ENCODE measurements around the gene ISOC2. TPM values are rescaled to one million over a fixed set of nuclear protein-coding genes. Genes with fewer than 3 reads are reported as not detected.

The ISOC2 gene
- total and polyA plus RNA-seq, 4 donors: 34.9 to 85.0 (median 65.9) TPM

DNA sequence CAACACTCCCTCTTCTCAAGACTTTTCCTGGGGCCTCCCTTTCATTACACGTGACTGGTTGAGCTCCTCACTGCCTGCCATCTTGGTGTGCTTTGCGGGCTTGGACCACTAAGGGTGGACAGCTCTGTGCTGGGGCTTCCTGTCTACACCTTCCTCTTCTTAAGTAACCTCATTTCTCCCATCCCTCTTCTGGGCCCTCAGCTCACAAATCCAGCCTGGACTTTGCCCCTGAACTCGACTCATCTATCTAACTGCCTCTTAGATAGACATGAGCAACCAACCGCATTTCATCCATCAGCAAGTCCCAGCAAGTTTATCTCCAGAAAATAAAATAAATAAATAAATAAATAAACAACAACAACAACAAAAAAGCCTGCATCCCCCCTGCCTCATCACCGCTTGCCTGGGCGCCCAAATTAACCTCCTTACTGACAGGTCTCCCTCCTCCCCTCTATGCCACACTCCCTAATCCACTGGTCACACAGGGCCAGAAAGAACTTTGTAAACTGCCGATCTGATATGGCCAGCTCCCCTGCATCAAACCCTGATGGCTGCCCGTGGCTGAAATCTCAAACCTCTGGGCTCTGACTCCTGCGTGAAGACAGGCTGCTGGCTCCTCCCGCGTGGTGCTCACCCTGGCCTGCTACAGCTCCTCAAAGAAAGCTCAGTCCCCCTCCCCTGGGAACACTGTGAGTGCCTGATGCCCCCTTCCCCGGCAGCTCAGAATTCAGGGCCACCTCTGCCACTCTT, 7.8 kb downstream of the ISOC2 start:
- no peak overlapping the region for H3K9ac ChIP-seq (ENCODE audit: insufficient read depth in 1 of 2, low read length in 2 of 2)
- H3K4me1 ChIP-seq (ENCODE audit: control insufficient read depth in 5 of 5, insufficient read depth in 5 of 5, low read length in 5 of 5): peaks cover 0 to 6% (median 5%) of the 10 kb centered on the region in 5 donors
- TF ChIP-seq, protein P1, sequence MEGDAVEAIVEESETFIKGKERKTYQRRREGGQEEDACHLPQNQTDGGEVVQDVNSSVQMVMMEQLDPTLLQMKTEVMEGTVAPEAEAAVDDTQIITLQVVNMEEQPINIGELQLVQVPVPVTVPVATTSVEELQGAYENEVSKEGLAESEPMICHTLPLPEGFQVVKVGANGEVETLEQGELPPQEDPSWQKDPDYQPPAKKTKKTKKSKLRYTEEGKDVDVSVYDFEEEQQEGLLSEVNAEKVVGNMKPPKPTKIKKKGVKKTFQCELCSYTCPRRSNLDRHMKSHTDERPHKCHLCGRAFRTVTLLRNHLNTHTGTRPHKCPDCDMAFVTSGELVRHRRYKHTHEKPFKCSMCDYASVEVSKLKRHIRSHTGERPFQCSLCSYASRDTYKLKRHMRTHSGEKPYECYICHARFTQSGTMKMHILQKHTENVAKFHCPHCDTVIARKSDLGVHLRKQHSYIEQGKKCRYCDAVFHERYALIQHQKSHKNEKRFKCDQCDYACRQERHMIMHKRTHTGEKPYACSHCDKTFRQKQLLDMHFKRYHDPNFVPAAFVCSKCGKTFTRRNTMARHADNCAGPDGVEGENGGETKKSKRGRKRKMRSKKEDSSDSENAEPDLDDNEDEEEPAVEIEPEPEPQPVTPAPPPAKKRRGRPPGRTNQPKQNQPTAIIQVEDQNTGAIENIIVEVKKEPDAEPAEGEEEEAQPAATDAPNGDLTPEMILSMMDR (IDR thresholded peaks at IDR 0.05; ENCODE audit: control extremely low read depth, extremely low read depth): no peak
- no peak overlapping the region for H3K4me3 ChIP-seq
- H3K36me3 ChIP-seq (ENCODE audit: control insufficient read depth in 4 of 4, insufficient read depth in 4 of 4, low read length in 4 of 4): peaks cover 0 to 19% (median 0%) of the 10 kb centered on the region in 4 donors
- no peak for ATAC-seq (ENCODE audit: insufficient read depth, low FRiP score)
- H3K9me3 ChIP-seq (ENCODE audit: control insufficient read depth in 4 of 4, insufficient read depth in 3 of 4, low read length in 3 of 4): no peaks in the 10 kb centered on the region
- WGBS, 2 donors: 95 to 96% methylated on average over 12 of the region's 12 CpGs
- DNase-seq: no peak
- peaks cover 7 to 30% (median 11%) of the 10 kb centered on the region in 3 donors for H3K27me3 ChIP-seq (ENCODE audit: control insufficient read depth in 3 of 3, insufficient read depth in 3 of 3, low read length in 2 of 3)
- no peak overlapping the region for H3K27ac ChIP-seq (ENCODE audit: low read depth in 1 of 2, low read length in 1 of 2)

DNA sequence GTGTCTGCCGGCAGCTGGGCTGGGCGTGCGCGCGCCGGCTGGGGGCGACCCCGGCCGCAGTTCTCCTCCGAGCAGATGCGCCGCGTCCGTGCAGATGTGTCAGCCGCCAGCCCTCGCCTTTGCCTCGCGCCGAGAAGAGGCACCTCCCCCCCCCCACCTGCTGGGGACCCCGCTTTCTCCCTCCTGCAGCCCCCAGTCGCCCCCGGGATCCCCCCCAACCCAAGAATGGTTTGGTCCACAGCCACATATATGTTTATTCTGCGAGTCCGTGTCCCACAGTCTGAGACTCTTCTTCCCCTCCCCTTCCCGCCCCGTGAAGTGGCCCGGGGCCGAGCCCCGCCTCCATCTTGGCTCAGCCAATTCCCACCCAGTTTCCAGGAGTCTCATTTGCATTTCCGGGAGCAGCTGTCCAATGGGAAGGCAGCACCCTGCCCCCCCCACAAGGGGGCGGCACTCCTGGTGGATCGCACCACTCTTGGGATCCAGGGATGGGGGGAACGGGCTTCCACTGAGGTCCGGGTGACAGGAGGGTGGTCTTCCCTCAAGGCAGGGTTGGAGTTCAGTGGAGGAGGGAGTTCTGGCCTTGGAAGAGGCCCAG, 8.6 kb downstream of the ISOC2 start:
- Histone ChIP-seq H3K36me3 (ENCODE audit: control insufficient read depth in 4 of 4, insufficient read depth in 4 of 4, low read length in 4 of 4) (peaks cover 0 to 19% (median 0%) of the 10 kb centered on the region in 4 donors), H3K27ac (ENCODE audit: low read depth in 1 of 2, low read length in 1 of 2) (no peak overlapping the region), H3K9ac (ENCODE audit: insufficient read depth in 1 of 2, low read length in 2 of 2) (no peak overlapping the region), H3K9me3 (ENCODE audit: control insufficient read depth in 4 of 4, insufficient read depth in 3 of 4, low read length in 3 of 4) (no peaks in the 10 kb centered on the region), H3K4me1 (ENCODE audit: control insufficient read depth in 5 of 5, insufficient read depth in 5 of 5, low read length in 5 of 5) (peaks cover 0 to 6% (median 5%) of the 10 kb centered on the region in 5 donors), H3K4me3 (no peak overlapping the region), H3K27me3 (ENCODE audit: control insufficient read depth in 3 of 3, insufficient read depth in 3 of 3, low read length in 2 of 3) (peaks cover 7 to 35% (median 11%) of the 10 kb centered on the region in 3 donors)
- 18 to 20% methylated on average over 24 to 34 of the region's 34 CpGs for WGBS, 2 donors
- ATAC-seq (ENCODE audit: insufficient read depth, low FRiP score) (peak; percentile 25), DNase-seq (peak; percentile 91 to 93 (median 93))
- TF ChIP-seq, protein P1 (IDR thresholded peaks at IDR 0.05; ENCODE audit: control extremely low read depth, extremely low read depth): no peak

- H3K36me3 ChIP-seq (ENCODE audit: control insufficient read depth in 4 of 4, insufficient read depth in 4 of 4, low read length in 4 of 4): peaks cover 0 to 19% (median 0%) of the 10 kb centered on the region in 4 donors
- H3K4me1 ChIP-seq (ENCODE audit: control insufficient read depth in 5 of 5, insufficient read depth in 5 of 5, low read length in 5 of 5): peaks cover 0 to 6% (median 5%) of the 10 kb centered on the region in 5 donors
- no peaks in the 10 kb centered on the region for H3K9me3 ChIP-seq (ENCODE audit: control insufficient read depth in 4 of 4, insufficient read depth in 3 of 4, low read length in 3 of 4)
- H3K27me3 ChIP-seq (ENCODE audit: control insufficient read depth in 3 of 3, insufficient read depth in 3 of 3, low read length in 2 of 3): peaks cover 7 to 42% (median 11%) of the 10 kb centered on the region in 3 donors
- DNase-seq (peak in 2 of 3 donors; percentile 16 to 38), ATAC-seq (ENCODE audit: insufficient read depth, low FRiP score) (no peak)
- TF ChIP-seq, protein P1 (IDR thresholded peaks at IDR 0.05; ENCODE audit: control extremely low read depth, extremely low read depth): no peak
- WGBS, 2 donors: 3 to 4% methylated on average over 43 to 57 of the region's 57 CpGs
- H3K27ac ChIP-seq (ENCODE audit: low read depth in 1 of 2, low read length in 1 of 2): no peak overlapping the region
- H3K4me3 ChIP-seq: no peak overlapping the region
- no peak overlapping the region for H3K9ac ChIP-seq (ENCODE audit: insufficient read depth in 1 of 2, low read length in 2 of 2)
Observed at GRCh38 chr19:55451965-55452748, 9.3 kb downstream of the ISOC2 start.

Data from lung (tissue), 12 donors.